IMR-90 (cell line): ENCODE results near the gene ANO9. TPM values are rescaled to one million over a fixed set of nuclear protein-coding genes. Genes with fewer than 3 reads are reported as not detected.

ENCODE experiments used
- ATAC-seq: fragments of 200-7000 bp; cut with Tn5 transposase; 2 replicates; pipeline ENCODE4 v1.9.1; 2020; ENCODE audit warnings: low read depth, mild to moderate bottlenecking, moderate library complexity
- BruUV-seq: library from RNA; stranded (reverse); fragments of 400-500 nt; replicated peaks from 2 replicates; lab custom pipeline; 2021; lab: Mats Ljungman, UMichigan
- CTCF ChIA-PET: fragments of 300-600 bp; formaldehyde crosslinking; extraction: SDS; loops from one replicate; lab custom pipeline; 2021; ENCODE audit warnings: antibody characterized with exemption; lab: Yijun Ruan, JAX
- POLR2A ChIA-PET: fragments of 300-600 bp; sonication (Branson Sonifier 250); formaldehyde crosslinking; loops from one replicate; lab custom pipeline; 2022; ENCODE audit warnings: antibody characterized with exemption; ENCODE audit not compliant: unreplicated experiment; lab: Charles Lee
- DNase-seq: peaks from one replicate; pipeline ENCODE4 v3.0.0; 2013
- H2AFZ ChIP-seq: replicated peaks from 2 replicates; pipeline ENCODE3; 2013; ENCODE audit warnings: low read length, mild to moderate bottlenecking; ENCODE audit not compliant: poor library complexity
- H2AK5ac ChIP-seq: 2 replicates; pipeline ENCODE4 v1.6.1; 2013; ENCODE audit warnings: low read depth, low read length, inconsistent platforms
- H2AK9ac ChIP-seq: replicated peaks from 2 replicates; pipeline ENCODE3; 2013; ENCODE audit warnings: mild to moderate bottlenecking, low read depth, low read length, moderate library complexity; ENCODE audit not compliant: poor library complexity
- H2BK120ac ChIP-seq: 2 replicates; pipeline ENCODE4 v1.6.1; 2013; ENCODE audit warnings: low read depth, low read length, inconsistent platforms
- H2BK15ac ChIP-seq: 3 replicates; pipeline ENCODE4 v1.6.1; 2013; ENCODE audit warnings: low read depth, low read length, inconsistent platforms
- H2BK20ac ChIP-seq: 2 replicates; pipeline ENCODE4 v1.6.1; 2013; ENCODE audit warnings: low read depth, mild to moderate bottlenecking, inconsistent platforms, low read length, moderate library complexity
- H2BK5ac ChIP-seq: 2 replicates; pipeline ENCODE4 v1.6.1; 2013; ENCODE audit warnings: mild to moderate bottlenecking, low read depth, low read length, inconsistent platforms; ENCODE audit not compliant: poor library complexity, severe bottlenecking
- H3K14ac ChIP-seq: replicated peaks from 2 replicates; pipeline ENCODE4 v1.6.1; 2013; ENCODE audit warnings: low read depth, low read length, inconsistent platforms
- H3K18ac ChIP-seq: 2 replicates; pipeline ENCODE4 v1.6.1; 2013; ENCODE audit warnings: low read depth, low read length, control low read depth
- H3K23ac ChIP-seq: 2 replicates; pipeline ENCODE4 v1.6.1; 2013; ENCODE audit warnings: low read depth, low read length, inconsistent platforms
- H3K27ac ChIP-seq: 2 replicates; pipeline ENCODE4 v1.5.1; 2013; ENCODE audit warnings: mild to moderate bottlenecking, control low read depth, low read length; ENCODE audit not compliant: insufficient read depth
- H3K27me3 ChIP-seq: 2 replicates; pipeline ENCODE4 v1.6.1; 2013; ENCODE audit warnings: low read length; ENCODE audit not compliant: control insufficient read depth, insufficient read depth
- H3K36me3 ChIP-seq: 2 replicates; pipeline ENCODE4 v1.6.1; 2013; ENCODE audit warnings: low read length, mixed read lengths; ENCODE audit not compliant: control insufficient read depth, insufficient read depth
- H3K4ac ChIP-seq: 2 replicates; pipeline ENCODE4 v1.6.1; 2013; ENCODE audit warnings: low read depth, low read length, inconsistent platforms
- H3K4me1 ChIP-seq: 2 replicates; pipeline ENCODE4 v1.6.1; 2013; ENCODE audit warnings: low read length, mixed read lengths; ENCODE audit not compliant: control insufficient read depth, insufficient read depth
- H3K4me2 ChIP-seq: 2 replicates; pipeline ENCODE4 v1.6.1; 2013; ENCODE audit warnings: low read depth, mild to moderate bottlenecking, control low read depth, low read length, moderate library complexity
- H3K4me3 ChIP-seq: 2 replicates; pipeline ENCODE4 v1.5.1; 2013; ENCODE audit warnings: low read depth, mild to moderate bottlenecking, control low read depth, low read length, moderate library complexity; ENCODE audit not compliant: insufficient read depth
- H3K56ac ChIP-seq: 2 replicates; pipeline ENCODE4 v1.6.1; 2013; ENCODE audit warnings: low read length, inconsistent platforms; ENCODE audit not compliant: insufficient read depth; ENCODE audit errors: extremely low read depth
- H3K79me1 ChIP-seq, 2 experiments: 2 replicates each; pipeline ENCODE4 v1.6.1; 2013; ENCODE audit warnings: low read length in 2 of 2, inconsistent platforms in 1 of 2, low read depth in 1 of 2
- H3K9ac ChIP-seq: 2 replicates; pipeline ENCODE4 v1.6.1; 2013; ENCODE audit warnings: low read depth, low read length, control low read depth
- H3K9me1 ChIP-seq: 2 replicates; pipeline ENCODE4 v1.6.1; 2013; ENCODE audit warnings: low read length, inconsistent platforms; ENCODE audit not compliant: insufficient read depth
- H3K9me3 ChIP-seq: 2 replicates; pipeline ENCODE4 v1.6.1; 2013; ENCODE audit warnings: low read length; ENCODE audit not compliant: control insufficient read depth, insufficient read depth
- H4K20me1 ChIP-seq: 2 replicates; pipeline ENCODE4 v1.6.1; 2013; ENCODE audit warnings: low read length, inconsistent platforms; ENCODE audit not compliant: insufficient read depth
- H4K5ac ChIP-seq: 2 replicates; pipeline ENCODE4 v1.6.1; 2013; ENCODE audit warnings: mild to moderate bottlenecking, low read depth, low read length, control low read depth
- H4K8ac ChIP-seq, 2 experiments: 2 replicates each; pipeline ENCODE4 v1.6.1; 2013; ENCODE audit warnings: low read depth in 2 of 2, low read length in 2 of 2, control low read depth in 1 of 2, inconsistent platforms in 1 of 2
- H4K91ac ChIP-seq: 2 replicates; pipeline ENCODE4 v1.6.1; 2013; ENCODE audit warnings: low read depth, low read length, inconsistent platforms; ENCODE audit not compliant: insufficient read depth
- BHLHE40 ChIP-seq: fragments of 150-350 bp; IDR thresholded peaks from 2 replicates; pipeline ENCODE4 v1.6.1; 2016; ENCODE audit warnings: mild to moderate bottlenecking, low read depth, low read length
- CEBPB ChIP-seq: IDR thresholded peaks from 2 replicates; pipeline ENCODE4 v1.6.1; 2012; ENCODE audit warnings: low read depth, low read length, improper control_type of control experiment
- FOS ChIP-seq: fragments of 150-350 bp; IDR thresholded peaks from 2 replicates; pipeline ENCODE4 v1.6.1; 2016; ENCODE audit warnings: low read depth, low read length
- MAFK ChIP-seq: IDR thresholded peaks from 2 replicates; pipeline ENCODE4 v1.6.1; 2012; ENCODE audit warnings: low read depth, low read length, improper control_type of control experiment
- MAZ ChIP-seq: IDR thresholded peaks from 2 replicates; pipeline ENCODE4 v1.6.1; 2012; ENCODE audit warnings: low read depth, mild to moderate bottlenecking, low read length, improper control_type of control experiment, moderate library complexity, borderline replicate concordance
- MXI1 ChIP-seq: IDR thresholded peaks from 2 replicates; pipeline ENCODE4 v1.6.1; 2012; ENCODE audit warnings: low read depth, mild to moderate bottlenecking, low read length, moderate library complexity, borderline replicate concordance
- POLR2A ChIP-seq: IDR thresholded peaks from 2 replicates; pipeline ENCODE4 v1.6.1; 2012; ENCODE audit warnings: mild to moderate bottlenecking, low read depth, low read length
- RAD21 ChIP-seq: IDR thresholded peaks from 2 replicates; pipeline ENCODE4 v1.6.1; 2012; ENCODE audit warnings: low read length, improper control_type of control experiment
- RCOR1 ChIP-seq: IDR thresholded peaks from 2 replicates; pipeline ENCODE4 v1.6.1; 2012; ENCODE audit warnings: mild to moderate bottlenecking, low read length, improper control_type of control experiment; ENCODE audit not compliant: insufficient replicate concordance
- RFX5 ChIP-seq: IDR thresholded peaks from 2 replicates; pipeline ENCODE4 v1.8.0; 2012; ENCODE audit warnings: low read depth, mild to moderate bottlenecking, low read length, moderate library complexity
- SMC3 ChIP-seq: fragments of 150-350 bp; IDR thresholded peaks from 2 replicates; pipeline ENCODE4 v1.6.1; 2016; ENCODE audit warnings: low read depth, mild to moderate bottlenecking, antibody characterized with exemption, low read length, moderate library complexity
- WGBS, 2 experiments: methylation state at CpG; one replicate each; pipeline versions ENCODE4 v1.1.5 to v1.1.7; 2013; ENCODE audit warnings: missing lambda C conversion rate in 2 of 2; ENCODE audit not compliant: insufficient read length in 1 of 2; ENCODE audit errors: extremely low coverage in 2 of 2; 5-methylcytosine and 5-hydroxymethylcytosine counted together
- dilution Hi-C: fragments of 300-500 bp; cut with HindIII; formaldehyde crosslinking; loops from one replicate; pipeline ENCODE4 v1.14.3; 2018; ENCODE audit warnings: low sequenced_read_pairs; ENCODE audit not compliant: unreplicated experiment
- in situ Hi-C: fragments of 300-500 bp; cut with MboI; formaldehyde crosslinking; loops from 3 replicates; pipeline ENCODE4 v1.14.3; 2019; ENCODE audit warnings: low sequenced_read_pairs, inconsistent platforms, mixed read lengths
- intact Hi-C: fragments of 100-400 bp; cut with micrococcal nuclease; formaldehyde crosslinking; loops from 2 replicates; pipeline ENCODE4 v1.10.0; 2022
- polyA plus RNA-seq, 3 experiments: library from polyadenylated mRNA; depleted of rRNA; stranded (reverse); fragments of >200 nt; gene quantifications; 2 replicates each; pipeline ENCODE4 v1.2.3, GENCODE V29; 2012; ENCODE audit warnings: low replicate concordance in 1 of 3
- total RNA-seq: library from RNA; depleted of rRNA; stranded (reverse); fragments of >200 nt; gene quantifications from 2 replicates; pipeline ENCODE4 v1.2.3, GENCODE V29; 2012
- TF ChIP-seq, protein P1 (sequence below): conservative IDR thresholded peaks from 2 replicates; pipeline ENCODE4 v1.5.1; 2012; ENCODE audit warnings: mild to moderate bottlenecking, low read depth, low read length, improper control_type of control experiment
- TF ChIP-seq, protein P2 (sequence below): fragments of 150-350 bp; IDR thresholded peaks from 2 replicates; pipeline ENCODE4 v1.6.1; 2016; ENCODE audit warnings: low read depth, mild to moderate bottlenecking, low read length, moderate library complexity, borderline replicate concordance

The ANO9 gene
- total and polyA plus RNA-seq, 2 of the 4 experiments (the other 2 are of a cell fraction) = not detected

DNA sequence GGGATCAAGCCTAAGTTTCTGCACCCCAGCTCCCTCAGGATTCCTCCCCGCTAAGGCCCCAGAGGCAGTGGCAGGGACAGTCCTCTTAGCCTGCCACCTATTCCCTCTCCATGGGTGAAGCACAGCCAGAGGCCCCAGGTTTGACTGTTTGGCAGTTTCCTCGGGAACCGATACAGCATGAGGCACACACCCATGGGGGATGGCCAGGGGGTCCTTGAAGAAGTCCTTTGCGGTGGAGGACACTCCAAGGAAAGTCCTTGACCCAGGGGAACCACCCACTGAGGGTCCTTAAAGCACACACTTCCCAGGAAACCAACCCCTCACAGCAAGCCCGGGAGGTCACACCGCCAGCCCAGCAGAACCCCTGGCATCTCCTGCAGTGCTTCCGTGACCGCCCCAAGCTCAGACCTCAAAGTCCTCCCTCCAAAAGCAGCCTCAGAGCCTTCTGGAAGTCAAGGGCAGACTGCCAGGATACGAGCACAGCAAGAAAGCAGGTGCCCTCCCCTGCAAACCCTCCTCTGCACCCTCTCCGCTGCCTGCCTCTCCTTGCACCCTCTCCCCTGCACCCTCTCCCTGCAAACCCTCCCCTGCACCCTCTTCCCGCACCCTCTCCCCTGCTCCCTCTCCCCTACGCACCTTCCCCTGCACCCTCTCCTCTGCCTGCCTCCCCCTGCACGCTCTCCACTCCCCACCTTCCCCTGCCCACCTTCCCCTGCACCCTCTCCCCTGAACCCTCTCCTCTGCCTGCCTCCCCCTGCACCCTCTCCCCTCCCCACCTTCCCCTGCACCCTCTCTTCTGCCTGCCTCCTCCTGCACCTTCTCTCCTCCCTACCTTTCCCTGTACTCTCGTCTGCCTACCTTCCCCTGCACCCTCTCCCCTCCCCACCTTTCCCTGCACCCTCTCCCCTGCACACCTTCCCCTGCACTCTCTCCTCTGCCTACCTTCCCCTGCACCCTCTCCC lies 28.4 kb downstream of the ANO9 start (continued):
- TF ChIP-seq RCOR1 = no peak
- no peak for TF ChIP-seq BHLHE40

DNA sequence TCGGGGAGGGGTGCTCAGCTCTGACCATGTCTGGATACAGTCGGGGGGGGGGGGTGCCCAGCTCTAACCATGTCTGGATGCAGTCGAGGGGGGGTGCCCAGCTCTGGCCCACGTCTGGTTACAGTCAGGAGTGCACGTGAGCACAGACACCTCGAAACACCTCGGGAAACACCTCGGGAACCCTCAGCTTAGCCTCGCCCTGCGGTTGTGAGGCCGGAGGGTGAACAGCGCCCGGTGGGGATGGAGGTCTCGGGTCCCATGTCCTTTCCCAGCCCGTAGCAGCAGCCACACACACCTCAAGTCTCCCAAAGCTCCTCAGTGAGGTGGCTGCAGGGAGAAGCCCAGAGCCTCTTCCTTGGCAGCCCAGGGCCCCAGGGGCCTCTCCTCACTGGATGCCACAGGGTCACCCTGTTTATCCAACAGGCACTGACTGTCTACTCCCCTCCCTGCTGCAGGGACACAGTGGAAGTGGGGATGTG lies 29.1 kb downstream of the ANO9 start:
- no peak overlapping the region for H2BK5ac ChIP-seq
- H2AFZ ChIP-seq = no peak overlapping the region
- H3K79me1 ChIP-seq = no peaks in the 10 kb centered on the region
- no peak overlapping the region for H2AK5ac ChIP-seq
- CTCF ChIA-PET = no interaction called here
- H2BK15ac ChIP-seq = no peak overlapping the region
- H3K4me3 ChIP-seq = no peak overlapping the region
- POLR2A ChIA-PET = no interaction called here
- H3K27ac ChIP-seq = no peak overlapping the region
- no peak overlapping the region for H3K18ac ChIP-seq
- BruUV-seq = no TSS peak
- 0 out of 2 replicates have a peak, but pooled peaks cover 5% of the 10 kb centered on the region for H3K9me1 ChIP-seq
- no peak overlapping the region for H3K56ac ChIP-seq
- no peak overlapping the region for H3K9ac ChIP-seq
- H2BK20ac ChIP-seq = no peak overlapping the region
- H3K27me3 ChIP-seq = peaks cover 15% of the 10 kb centered on the region
- H3K36me3 ChIP-seq = no peaks in the 10 kb centered on the region
- H3K23ac ChIP-seq = no peak overlapping the region
- peaks cover 14% of the 10 kb centered on the region for H3K4me1 ChIP-seq
- H4K5ac ChIP-seq = no peak overlapping the region
- H4K20me1 ChIP-seq = no peaks in the 10 kb centered on the region
- in situ Hi-C loops = no loop called here
- ATAC-seq (no peak), DNase-seq (no peak)
- H3K4ac ChIP-seq = no peak overlapping the region
- no peak overlapping the region for H2AK9ac ChIP-seq
- H4K91ac ChIP-seq = no peak overlapping the region
- intact Hi-C loops = no loop called here
- H3K14ac ChIP-seq = no peak overlapping the region
- no peak overlapping the region for H2BK120ac ChIP-seq
- WGBS, 2 experiments = 60% methylated on average over 1 of the region's 15 CpGs; no CpG with 5 or more reads in 1 of the 2 experiments
- H3K4me2 ChIP-seq = no peak overlapping the region
- no peak overlapping the region for H4K8ac ChIP-seq
- dilution Hi-C loops = no loop called here
- no peaks in the 10 kb centered on the region for H3K9me3 ChIP-seq
- TF ChIP-seq FOS (no peak), RCOR1 (no peak), MXI1 (no peak), BHLHE40 (no peak), CEBPB (no peak), RAD21 (no peak), MAZ (no peak), SMC3 (no peak), POLR2A (no peak), MAFK (no peak), RFX5 (no peak)
- TF ChIP-seq, protein P1, sequence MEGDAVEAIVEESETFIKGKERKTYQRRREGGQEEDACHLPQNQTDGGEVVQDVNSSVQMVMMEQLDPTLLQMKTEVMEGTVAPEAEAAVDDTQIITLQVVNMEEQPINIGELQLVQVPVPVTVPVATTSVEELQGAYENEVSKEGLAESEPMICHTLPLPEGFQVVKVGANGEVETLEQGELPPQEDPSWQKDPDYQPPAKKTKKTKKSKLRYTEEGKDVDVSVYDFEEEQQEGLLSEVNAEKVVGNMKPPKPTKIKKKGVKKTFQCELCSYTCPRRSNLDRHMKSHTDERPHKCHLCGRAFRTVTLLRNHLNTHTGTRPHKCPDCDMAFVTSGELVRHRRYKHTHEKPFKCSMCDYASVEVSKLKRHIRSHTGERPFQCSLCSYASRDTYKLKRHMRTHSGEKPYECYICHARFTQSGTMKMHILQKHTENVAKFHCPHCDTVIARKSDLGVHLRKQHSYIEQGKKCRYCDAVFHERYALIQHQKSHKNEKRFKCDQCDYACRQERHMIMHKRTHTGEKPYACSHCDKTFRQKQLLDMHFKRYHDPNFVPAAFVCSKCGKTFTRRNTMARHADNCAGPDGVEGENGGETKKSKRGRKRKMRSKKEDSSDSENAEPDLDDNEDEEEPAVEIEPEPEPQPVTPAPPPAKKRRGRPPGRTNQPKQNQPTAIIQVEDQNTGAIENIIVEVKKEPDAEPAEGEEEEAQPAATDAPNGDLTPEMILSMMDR = no peak
- TF ChIP-seq, protein P2, sequence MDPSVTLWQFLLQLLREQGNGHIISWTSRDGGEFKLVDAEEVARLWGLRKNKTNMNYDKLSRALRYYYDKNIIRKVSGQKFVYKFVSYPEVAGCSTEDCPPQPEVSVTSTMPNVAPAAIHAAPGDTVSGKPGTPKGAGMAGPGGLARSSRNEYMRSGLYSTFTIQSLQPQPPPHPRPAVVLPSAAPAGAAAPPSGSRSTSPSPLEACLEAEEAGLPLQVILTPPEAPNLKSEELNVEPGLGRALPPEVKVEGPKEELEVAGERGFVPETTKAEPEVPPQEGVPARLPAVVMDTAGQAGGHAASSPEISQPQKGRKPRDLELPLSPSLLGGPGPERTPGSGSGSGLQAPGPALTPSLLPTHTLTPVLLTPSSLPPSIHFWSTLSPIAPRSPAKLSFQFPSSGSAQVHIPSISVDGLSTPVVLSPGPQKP = no peak
